Hepatocyte (in vitro differentiated cells): ENCODE results near the gene NFKB1.

Experiments used
- EZH2 ChIP-seq: fragments of 200-600 bp; sonication (generic); IDR thresholded peaks from 2 replicates; pipeline ENCODE4 v1.6.1; 2016; ENCODE audit warnings: antibody characterized with exemption, mild to moderate bottlenecking, borderline replicate concordance
- TF ChIP-seq, protein P1 (sequence below): fragments of 200-600 bp; sonication (generic); IDR thresholded peaks from 2 replicates; pipeline ENCODE4 v1.5.1; 2016; ENCODE audit warnings: antibody characterized with exemption, mild to moderate bottlenecking; ENCODE audit not compliant: poor library complexity

DNA sequence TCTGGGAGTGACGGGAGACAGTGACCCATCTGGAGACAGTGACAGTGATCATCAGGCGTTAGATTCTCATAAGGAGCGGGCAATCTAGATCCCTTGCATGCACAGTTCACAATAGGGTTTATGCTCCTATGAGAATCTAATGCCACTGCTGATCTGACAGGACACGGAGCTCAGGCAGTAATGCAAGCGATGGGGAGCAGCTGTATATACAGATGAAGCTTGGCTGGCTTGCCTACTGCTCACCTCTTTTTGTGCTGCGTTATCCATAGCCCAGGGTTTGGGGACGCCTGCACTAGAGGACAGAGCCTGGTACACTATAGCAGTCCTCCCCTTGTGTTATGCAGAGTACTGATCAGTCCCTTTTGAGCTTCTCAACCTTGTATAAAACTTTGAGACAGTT lies 23.5 kb downstream of the NFKB1 start:
- TF ChIP-seq, protein P1, sequence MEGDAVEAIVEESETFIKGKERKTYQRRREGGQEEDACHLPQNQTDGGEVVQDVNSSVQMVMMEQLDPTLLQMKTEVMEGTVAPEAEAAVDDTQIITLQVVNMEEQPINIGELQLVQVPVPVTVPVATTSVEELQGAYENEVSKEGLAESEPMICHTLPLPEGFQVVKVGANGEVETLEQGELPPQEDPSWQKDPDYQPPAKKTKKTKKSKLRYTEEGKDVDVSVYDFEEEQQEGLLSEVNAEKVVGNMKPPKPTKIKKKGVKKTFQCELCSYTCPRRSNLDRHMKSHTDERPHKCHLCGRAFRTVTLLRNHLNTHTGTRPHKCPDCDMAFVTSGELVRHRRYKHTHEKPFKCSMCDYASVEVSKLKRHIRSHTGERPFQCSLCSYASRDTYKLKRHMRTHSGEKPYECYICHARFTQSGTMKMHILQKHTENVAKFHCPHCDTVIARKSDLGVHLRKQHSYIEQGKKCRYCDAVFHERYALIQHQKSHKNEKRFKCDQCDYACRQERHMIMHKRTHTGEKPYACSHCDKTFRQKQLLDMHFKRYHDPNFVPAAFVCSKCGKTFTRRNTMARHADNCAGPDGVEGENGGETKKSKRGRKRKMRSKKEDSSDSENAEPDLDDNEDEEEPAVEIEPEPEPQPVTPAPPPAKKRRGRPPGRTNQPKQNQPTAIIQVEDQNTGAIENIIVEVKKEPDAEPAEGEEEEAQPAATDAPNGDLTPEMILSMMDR = no peak
- TF ChIP-seq EZH2 = no peak
